Erythroblast (primary cell): ENCODE measurements around the gene RIPK4.

Experiments used
- DNase-seq, 2 experiments: peaks; one replicate each; lab custom pipeline; 2025; lab: John Stamatoyannopoulos, UW
- GATA1 ChIP-seq: IDR thresholded peaks from 2 replicates; pipeline ENCODE4 v1.6.1; 2011; ENCODE audit warnings: low read depth, mild to moderate bottlenecking, control low read depth, low read length, moderate library complexity
- POLR2A ChIP-seq: IDR thresholded peaks from 2 replicates; pipeline ENCODE4 v1.6.1; 2011; ENCODE audit warnings: mild to moderate bottlenecking, low read length

The RIPK4 gene

DNA sequence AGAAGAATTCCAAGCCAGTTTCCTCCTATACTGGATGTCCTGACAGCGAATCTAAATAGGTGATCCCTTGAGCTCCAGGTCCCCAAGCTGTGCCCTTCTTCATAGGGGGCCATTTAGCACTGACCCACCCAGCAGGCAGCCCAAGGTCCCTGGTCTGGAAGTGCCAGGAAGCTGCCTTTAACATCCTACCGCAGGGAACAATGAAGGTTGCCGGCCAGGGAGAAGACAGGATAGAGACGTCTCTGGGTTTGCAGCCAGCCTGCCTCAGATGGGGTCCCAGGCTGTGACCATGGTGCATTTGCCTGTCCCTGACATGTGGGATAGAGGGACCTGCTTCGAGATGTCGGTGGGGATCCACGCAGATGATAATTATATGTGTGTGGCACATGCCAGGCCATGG is 2.7 kb upstream of the RIPK4 start:
- TF ChIP-seq GATA1 (no peak), POLR2A (no peak)
- no peak for DNase-seq

DNA sequence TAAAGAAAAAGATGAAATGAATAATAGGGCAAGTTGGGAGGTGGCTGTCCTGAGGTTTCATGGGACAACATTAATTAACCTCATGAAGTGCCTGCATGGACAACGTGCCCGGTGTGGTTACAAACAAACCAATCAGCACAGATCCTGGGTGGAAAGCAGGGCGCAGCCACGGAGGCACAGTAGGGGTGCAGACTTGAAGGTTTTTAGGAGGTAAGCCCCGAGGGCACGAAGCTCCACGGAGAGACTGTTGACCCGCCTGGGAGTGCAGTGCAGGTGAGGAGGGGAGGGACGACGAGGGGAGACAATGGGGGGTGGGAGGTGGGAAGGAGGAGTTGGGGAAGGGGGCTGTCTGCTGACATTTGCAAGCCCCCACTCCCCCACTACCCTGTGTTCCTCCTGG is 2.3 kb upstream of the RIPK4 start:
- DNase-seq = no peak
- TF ChIP-seq GATA1 = no peak
- no peak for TF ChIP-seq POLR2A

DNA sequence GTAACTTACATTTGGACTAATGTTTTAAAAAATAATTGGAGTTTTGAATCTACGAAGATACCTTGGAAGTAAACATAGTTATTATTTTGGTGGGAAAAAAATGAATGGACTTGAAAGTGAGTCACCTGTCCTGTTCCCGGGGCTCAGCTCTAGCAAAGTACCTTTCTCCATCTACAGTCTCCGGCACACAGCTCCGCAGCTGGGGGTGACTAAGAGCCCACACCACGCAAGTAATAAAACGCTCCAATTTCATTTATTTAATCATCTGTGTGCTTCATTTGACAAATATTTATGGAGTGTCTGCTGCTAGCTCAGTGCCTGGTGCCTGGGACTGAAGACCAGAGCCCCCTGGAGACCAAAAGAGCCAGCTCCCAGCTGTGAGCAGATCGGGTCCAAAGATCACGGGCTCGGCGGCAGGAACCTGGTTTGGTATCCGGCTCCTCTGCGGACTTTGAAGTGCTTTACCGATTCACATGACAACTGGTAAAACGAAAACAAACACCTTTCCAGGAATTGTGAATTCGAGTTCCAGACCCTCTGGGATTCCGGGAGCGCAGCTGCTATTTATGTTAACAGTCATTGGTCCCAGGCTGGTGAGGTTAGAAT is 1.7 kb upstream of the RIPK4 start:
- TF ChIP-seq POLR2A (no peak), GATA1 (no peak)
- no peak for DNase-seq

DNA sequence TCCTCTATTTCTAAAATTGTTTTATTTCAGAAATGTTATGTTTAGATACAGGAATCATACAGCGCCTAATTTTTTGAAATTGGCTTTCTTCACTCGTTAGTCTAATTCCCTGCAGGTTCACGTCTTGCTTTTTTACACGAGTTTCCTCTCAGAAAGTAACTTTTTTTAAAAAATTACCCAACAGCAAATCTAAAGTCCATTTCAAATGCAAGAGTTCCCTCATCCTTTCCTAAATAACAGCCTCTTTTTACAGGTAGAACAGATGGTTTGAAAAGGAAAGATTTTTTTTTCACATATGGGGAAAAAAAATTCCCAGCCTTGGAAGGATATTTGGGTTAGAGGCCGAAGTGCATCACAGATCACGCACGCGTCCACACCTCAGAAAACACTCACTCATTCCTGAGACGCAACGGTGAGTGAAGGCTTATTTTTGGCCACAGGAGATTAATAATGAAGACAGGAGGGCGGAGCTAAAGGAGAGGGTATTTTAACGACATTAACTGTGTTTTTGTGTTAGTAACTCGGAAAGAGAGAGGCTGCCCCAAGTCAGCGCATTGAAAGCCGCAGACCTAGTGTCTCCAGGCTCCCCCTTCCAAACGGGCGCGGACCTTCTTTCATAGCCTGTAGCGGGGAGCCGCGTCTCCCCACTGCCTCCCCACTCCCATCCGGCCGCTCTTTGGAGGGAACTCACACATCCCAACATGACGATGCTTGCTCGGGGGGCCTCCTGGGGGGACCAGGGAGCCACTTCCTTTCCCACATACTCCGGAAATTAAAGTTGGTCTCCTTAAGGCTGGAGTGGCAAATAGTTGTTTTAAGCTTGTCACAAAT is 969 bp upstream of the RIPK4 start:
- DNase-seq = no peak
- TF ChIP-seq GATA1 = no peak
- no peak for TF ChIP-seq POLR2A

DNA sequence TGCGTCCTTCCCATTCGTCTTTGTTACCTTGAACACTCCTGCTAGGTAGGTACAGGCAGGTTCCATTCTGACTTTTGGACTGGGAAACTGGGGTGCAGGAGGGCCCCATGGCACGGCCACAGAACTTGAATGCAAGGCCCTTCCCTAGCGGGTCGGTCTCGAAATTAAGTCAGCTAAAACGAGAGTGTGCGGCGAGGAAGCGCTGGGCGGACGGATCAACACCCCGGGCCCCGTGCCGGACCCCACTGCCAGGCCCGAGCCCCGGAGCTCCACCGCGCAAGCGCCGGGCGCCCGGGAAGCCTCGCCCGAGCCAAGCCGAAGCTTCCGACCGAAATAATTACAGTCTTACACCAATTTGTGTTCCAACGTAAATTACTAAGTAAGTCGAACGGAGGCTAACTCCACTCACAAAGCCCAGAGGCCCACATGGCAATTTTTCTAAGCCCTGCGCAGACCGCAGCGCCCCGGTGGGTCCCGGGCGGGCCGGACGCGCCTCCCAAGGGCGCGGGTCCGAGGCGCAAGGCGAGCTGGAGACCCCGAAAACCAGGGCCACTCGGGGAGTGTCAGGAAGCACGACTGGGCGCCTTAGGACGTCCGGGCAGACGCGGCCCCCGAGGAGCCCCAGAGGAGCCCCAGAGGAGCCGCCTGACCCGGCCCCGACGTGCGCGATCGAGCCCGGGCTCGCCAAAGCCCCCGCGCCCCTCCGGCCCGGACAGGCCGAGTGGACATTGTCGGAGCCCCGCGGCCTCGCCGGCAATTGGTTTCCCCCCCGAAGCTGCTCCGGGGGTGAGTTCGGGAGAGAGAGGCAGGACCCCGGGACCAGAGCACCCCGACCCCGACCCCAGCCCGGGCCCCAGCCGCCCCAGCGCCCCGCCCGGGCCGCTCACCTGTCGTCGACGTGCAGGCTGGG is 624 bp downstream of the RIPK4 start:
- TF ChIP-seq POLR2A (no peak), GATA1 (no peak)
- DNase-seq = no peak

DNA sequence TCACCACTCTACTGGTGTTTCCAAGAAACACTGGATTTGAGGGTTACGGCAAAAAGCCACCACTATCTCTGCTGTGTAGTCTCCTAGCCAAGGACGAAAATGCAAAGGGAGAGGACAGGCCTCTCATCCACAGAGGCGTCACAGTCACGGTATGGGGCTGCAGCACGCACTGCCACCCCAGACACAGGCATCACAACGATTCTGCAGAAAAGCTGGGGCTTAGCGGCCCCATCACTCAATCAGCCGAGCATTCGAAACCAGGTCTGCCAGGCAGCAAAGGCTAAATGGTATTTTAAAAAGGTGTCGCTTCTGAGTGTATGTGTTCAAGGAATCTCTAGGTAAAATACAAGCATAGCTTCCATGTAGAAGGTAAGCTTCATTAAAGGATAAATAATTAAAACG is 1.4 kb downstream of the RIPK4 start:
- no peak for DNase-seq
- TF ChIP-seq POLR2A (no peak), GATA1 (no peak)

DNA sequence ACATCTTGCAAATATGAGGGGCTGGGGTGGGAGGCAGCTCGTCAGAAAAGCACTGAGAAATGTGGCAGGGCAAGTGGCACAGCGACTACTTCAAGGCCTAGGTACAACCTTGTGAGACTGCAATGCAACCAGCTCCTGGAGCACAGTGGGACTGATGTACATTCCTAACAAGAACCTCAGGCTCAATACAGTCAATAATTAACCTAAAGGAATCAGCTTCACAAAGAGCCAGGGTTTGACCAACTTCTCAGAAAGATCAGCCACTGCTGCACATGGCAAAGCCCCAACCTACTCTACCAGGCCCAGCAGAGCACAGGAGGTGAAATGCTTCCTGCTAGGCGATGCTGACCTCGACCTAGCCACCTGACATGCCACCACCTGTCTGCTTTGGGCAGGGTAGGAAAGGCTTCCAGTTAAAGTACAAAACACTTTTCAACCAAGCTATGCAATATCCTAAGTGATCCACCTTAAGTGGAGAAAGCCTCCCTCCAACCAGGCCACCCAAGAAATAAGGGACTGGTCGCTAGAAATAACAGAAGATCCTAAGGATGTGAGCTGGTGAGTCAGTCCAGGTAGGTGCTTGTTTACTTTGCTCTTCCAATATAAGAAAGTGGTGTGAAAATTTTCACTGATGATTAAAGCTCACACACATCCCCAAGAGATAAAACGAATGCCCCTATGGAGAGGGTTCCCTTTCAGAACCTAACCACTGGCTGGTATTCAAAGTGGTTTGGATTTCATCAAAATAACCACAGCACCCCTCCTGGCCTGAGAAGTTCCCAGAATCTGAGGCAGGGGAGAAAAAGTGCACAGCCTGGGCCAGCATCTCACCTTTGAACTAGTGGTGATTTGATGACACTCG is 2.1 kb downstream of the RIPK4 start:
- no peak for DNase-seq
- no peak for TF ChIP-seq GATA1
- TF ChIP-seq POLR2A = no peak

DNA sequence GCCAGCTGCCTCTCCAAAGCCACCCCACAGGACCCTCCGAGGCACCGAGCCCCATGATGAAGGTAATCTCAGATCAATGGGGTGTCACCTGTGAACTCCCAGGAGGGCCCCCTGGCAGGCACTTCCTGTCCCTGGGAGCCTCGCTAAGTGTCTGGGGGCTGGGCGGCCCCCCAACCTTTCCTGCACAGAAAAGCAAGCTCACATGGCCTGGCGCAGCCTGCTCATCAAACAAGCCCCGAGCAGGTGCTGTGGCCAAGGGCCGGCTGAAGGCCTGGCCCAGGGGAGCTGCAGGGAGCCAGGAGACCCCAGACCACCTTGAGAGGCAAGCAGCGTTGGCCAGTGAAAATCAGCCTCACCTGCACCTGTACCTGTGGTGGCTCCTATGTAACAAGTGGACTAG is 2.9 kb downstream of the RIPK4 start:
- DNase-seq = no peak
- TF ChIP-seq POLR2A = no peak
- TF ChIP-seq GATA1 = no peak

DNA sequence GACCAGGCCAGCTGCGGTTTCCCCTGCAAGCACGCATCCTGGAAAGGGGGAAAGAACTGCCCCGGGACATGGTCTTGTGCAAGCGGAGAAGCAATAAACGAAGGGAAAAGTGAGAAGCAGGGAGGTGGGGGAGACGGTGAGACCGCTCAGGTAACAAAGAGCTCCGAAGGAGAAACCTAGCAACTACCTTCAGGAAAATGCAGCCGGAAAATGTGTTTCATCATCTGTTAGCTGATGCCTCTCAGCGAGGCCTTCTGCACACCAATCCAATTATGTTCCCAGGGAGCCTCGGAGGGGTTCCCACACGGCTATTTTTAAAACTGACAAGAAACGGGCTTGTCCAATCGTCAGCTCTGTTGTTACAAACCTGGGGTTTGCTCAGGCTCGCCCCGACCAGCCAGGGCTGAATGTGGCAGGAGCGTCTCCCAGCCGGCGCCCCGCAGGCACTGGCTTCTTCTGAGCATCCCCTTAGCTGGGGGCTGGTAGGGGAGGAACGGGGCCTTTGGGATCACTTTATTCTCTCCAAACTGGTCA is 3.4 kb downstream of the RIPK4 start:
- no peak for TF ChIP-seq GATA1
- no peak for TF ChIP-seq POLR2A
- DNase-seq = no peak

DNA sequence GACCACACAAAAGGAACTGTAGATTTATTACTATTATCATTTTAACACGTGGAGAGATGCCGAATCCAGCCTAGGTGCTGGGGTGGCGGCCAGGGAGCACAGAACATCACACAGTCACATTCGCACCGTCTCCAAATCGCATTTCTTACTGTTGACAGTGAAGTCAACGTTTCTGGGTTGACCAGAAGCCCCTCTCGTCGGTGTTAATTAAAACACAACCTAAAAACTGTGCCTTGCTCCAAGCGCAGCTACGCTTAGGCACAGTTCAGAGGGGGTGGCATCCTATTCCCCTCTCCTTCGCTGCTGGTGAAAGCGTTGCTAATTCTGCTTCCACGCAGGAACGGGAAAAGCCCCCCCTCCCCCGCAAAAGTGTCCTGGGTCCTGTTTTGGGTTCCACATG is 4.1 kb downstream of the RIPK4 start:
- no peak for TF ChIP-seq GATA1
- no peak for TF ChIP-seq POLR2A
- DNase-seq = no peak

DNA sequence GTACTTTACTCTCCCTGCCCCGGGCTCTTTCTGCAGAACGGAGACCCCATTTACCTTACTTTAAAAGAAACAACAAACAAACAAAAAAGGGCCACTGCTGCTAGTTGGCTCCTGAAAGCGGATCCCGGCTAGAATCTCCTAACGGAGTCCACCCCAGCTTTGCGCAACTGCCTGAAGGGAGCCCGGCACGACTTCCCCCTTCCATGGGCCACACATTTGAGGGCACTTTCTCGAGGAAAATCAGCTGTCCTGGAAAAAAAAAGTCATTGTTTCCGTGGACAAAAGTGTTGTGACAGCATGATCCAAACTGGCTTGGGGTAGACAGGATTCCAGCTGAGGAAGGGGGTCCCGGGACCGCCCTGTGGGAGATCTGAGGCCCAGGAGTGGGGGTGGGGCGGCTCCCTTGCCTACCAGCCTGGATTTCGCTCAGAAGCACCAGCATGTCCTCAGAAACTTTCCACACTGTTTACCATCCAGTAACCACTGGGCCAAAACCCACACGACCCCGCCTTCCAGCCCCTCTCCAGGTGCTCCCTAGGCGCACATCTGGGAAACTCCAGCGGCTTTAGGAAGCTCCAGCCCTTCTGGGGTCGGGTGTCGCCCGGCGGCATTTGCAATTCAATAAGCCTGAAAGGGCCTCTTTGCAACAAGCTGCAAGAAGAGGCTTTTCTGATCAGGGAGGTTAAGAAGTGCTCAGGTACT is 4.8 kb downstream of the RIPK4 start:
- no peak for DNase-seq
- TF ChIP-seq GATA1 (no peak), POLR2A (no peak)
